HT-29 (cell line): ENCODE results near the gene PREX1. TPM values are rescaled to one million over a fixed set of nuclear protein-coding genes. Genes with fewer than 3 reads are reported as not detected.
"Not testable (repeated sequence)": the region's sequence is repeated elsewhere in the genome, so short reads cannot be mapped to it uniquely, and the experiment has no call there.

Experiments
- DNase-seq: peaks from one replicate; pipeline ENCODE4 v3.0.0-alpha.2; 2015; ENCODE audit warnings: low spot score
- total RNA-seq: library from RNA; depleted of rRNA; stranded (reverse); fragments of >200 nt; shearing (Covaris generic); gene quantifications from 2 replicates; pipeline ENCODE4 v1.2.3, GENCODE V29; 2014

Gene PREX1
- total RNA-seq, 1 experiment from 2014 or later, result 0.31 TPM

DNA sequence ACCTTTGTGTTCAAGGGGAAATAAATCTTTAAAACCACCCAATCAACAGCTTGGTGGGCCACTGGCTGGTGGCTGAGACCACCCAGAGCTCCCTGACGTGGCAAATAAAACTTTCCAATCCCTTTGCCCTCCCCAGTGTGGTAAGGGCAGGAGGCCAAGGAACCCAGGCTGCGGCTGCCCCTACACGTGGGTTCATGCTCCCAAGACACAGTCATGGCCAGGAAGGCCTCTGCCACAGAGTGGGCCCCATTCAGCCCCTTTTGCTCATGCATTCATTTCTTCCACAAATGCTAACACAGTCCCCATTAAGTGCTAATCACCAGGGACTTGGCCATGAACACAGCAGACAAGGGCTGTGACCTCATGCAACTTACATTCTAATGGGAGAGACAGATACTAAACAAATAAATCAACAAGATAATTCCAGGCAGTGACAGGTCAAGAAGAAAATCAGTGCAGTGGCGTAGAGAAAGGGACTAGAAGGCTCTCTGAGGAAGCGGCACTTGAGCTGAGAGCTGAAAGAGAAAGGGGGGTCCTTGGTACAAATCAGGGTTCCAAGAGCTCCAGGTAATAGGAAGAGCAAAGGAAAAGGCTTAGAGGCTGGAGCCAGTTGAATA is 13.8 kb downstream of the PREX1 start:
- DNase-seq, result no peak

DNA sequence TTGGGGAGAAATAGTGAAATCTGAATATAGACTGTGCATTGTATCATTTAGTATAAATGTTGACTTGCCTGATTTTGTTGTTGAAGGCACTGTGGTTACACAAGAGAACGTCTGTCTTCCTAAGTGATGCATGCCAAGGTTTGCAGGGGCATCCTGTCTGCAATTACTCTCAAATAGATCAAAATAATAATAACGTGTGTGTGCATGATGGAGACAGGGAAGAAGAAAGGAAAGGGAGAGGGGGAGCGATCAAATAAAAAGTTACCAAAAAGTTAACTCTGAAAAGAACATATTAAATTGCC is 14.4 kb downstream of the PREX1 start:
- no peak for DNase-seq

DNA sequence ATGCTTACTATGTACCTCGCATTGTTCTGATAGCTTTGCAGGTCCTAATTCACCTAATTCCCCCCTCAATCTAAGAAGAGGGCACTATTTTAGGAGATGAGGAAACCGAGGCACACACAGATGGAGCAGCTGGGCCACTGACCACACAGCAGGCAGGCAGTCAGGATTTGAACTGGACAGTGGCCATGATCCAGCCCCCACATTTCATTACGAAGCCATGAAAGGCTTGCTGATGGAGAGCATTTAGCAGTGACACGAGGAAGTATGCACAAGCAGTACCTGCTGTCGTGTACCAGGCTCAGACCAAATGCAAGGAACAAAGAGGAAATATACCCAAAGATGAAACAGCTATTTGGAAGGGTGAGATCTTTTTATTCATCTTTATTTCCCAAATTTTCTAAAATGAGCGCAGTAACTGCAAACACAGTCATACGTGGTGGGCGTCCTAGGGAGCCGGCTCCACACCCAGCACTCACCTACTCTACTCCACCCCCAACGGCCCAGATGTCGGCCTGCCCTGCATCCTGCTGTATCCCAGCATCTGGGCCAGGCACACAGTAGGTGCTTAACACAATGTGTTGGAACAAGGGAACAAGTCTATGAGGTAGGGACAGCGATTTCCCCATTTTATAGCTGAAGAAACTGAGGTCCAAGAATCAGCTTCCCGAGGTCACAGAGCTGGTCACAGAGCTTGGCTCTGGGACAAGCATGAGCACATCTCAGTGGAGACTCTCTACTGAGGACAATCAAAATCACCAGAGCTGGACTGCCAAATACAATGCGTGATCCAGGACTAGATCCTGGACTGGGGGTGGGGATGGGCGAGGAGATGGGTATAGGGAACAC is 15.0 kb downstream of the PREX1 start:
- DNase-seq, result no peak

DNA sequence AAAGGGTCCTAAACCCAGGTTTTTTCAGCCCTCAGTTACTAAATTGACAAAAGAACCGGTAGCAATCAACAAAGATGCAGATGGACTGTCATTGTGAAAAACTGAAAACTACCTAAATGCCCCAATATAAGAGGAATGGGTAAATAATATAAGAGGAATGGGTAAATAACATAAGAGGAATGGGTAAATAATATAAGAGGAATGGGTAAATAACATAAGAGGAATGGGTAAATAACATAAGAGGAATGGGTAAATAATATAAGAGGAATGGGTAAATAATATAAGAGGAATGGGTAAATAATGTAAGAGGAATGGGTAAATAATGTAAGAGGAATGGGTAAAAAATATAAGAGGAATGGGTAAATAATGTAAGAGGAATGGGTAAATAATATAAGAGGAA is 15.7 kb downstream of the PREX1 start:
- DNase-seq, result not testable (repeated sequence)

DNA sequence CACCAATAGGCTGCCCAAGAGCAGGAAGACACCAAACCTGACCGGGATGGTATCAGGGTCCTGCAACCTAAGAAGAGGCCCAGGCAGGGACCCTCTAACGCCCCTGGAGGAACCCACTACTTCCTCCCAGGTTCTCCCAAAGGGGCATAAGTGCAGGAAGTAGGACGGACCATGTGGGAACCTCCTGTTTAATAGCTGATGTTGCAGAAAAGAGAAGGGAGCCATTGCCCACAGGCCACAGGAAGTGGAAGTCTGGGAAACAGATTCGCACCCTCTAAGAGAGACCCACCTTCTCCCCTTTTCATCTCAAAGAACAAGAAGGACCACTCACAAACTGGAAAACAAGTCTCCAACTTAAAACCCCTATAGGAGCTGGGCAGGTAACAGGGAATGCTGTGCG is 18.1 kb downstream of the PREX1 start:
- DNase-seq, result no peak

DNA sequence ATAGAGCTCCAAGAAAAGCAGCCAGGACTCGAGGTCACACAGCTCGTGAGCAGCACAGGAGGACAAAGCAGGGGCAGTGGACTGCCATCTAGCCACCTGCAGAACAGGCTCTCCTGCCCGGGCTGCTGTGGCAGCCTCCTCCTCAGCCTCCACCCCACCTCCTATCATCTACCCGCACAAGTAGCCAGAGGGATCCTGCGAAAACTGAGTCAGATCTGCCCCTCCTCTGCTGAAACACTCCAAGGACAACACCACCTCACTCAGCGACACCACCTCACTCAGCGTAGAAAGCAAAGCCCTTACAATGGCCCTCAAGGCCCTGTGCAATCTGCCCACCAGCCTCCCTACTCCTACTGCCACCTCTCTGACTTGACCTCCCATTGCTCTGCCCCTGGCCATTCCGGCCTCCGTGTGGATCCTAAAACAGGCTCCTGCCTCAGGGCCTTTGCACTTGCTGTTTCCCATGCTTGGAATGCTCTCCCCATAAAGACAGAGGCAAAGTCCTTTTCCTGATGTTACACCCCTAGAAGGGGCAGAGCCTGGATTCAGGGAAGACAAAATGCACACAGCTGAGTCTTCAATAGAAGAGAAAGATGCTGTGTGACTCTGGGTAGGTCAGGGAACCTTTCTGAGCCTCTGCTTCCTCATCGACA is 19.3 kb downstream of the PREX1 start:
- DNase-seq, result no peak

DNA sequence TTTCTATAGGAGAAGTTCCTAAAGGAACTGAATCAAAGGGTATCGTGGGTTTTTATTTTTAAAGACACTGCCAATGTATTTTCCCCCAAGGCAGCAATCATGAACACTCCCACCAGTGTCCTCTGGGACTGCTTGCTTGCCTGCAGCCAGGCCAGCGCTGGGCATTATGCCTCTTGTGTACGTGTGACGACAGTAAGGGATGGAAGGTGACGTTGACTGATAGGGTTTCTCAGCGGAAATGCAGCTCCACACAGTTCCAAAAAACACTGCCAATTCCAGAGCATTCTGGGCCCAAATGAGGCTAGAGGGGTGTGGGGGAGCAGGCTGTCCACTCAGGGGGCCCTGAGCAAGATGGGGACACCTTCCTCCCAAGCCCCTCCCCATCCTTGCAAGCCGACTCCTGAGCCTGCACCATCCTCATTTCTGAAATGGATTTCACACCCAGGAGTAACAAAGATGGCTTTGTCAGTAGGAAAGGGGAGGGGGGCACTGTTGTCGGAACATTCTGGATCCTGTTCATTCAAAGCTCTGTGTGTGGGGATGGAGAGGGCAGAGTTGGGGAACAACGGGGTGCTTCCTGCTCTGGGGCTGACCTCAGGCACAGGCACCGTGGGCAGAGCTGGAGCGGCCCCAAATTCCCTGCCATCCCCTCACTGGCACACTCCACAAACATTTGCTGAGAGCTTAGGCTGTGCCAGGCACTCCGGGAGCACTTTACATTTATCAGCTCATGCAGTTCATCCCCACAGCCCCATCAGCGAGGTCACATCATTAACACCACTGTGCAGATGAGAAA is 20.0 kb downstream of the PREX1 start:
- no peak for DNase-seq

DNA sequence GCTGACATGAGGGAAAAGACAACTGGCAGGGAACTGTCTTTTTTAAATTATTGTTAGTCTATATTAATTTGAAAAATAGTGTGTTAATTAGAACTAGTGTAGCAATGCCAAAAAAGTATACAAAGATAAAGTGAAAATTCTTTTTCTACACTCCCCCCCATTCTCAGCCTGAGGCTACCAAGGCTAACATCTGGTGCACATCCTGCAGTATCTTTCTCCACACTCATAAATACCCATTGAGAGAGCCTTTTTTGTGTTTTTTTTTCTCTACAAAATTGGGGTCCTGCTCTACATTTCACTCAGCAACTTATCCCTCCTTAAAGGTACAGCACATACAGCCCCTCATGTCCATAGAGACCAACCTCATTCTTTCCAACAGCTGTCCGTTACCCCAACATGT is 20.7 kb downstream of the PREX1 start:
- no peak for DNase-seq

DNA sequence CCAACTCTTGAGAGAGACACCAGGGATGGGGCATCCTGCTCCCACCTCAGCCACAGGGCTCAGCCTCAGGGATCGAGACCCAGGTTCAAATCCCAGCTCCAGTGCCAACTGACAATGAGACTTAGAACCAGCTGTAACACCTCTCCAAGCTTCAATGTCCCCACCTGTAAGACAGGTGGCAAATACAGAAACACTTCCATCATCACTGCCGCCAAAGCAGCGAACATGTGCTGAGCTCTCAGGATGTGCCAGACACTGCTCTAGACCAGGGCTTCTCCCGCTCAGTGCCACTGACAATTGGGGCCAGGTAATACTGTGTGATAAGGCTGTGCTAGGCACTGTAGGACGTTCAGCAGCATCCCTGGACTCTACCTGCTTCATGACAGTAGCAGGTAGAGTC is 22.1 kb downstream of the PREX1 start:
- DNase-seq, result no peak

DNA sequence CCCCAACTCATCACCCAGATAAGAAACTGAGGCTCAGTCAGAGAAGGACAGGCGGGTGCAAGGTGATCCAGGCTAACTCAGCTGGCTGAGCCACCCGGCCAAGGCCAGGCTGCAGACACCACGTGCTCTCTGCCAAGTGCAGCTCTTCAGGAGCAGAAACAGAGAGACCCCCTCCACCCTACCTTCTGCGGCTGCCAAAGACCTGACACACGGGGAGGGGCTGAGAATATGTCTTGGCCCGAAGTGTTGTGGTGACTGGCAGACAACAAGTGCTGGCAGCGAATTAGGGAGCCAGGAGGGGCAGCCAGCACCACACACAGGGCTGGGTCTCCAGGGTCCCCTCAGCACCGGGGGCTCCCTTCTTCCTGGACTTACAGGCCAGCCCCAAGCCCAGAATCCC is 22.5 kb downstream of the PREX1 start:
- DNase-seq, result no peak

DNA sequence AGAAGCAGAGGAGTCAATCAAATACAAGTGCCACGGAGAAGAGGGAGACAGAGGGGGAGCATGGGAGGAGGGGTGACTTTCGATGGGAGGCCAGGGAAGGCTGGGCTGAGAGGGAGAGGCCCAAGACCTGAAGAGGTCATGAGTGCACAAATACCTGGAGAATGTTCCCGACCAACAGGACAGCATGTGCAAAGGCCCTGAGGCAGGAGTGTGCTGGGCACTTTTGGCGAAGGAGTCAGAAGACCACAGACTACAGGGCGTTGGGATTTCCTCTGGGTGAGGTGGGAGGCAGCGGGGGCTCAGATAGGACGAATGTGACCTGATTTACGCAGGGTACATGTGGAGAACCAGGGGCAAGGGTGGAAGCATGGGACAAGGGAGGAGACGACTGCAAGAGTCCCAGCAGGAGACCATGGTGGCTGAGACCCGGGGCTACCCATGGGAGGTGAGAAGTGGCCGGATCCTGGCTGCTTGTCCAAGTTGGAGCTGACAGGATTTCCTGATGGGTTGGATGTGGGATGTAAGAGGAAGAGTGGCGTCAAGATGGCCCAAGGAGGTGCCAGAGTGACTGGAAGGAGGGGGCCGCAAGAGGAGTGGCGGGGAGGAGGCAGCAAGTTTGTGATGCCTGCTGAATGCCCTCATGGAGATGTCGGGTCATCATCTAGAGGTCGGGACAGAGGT is 23.4 kb downstream of the PREX1 start:
- no peak for DNase-seq

DNA sequence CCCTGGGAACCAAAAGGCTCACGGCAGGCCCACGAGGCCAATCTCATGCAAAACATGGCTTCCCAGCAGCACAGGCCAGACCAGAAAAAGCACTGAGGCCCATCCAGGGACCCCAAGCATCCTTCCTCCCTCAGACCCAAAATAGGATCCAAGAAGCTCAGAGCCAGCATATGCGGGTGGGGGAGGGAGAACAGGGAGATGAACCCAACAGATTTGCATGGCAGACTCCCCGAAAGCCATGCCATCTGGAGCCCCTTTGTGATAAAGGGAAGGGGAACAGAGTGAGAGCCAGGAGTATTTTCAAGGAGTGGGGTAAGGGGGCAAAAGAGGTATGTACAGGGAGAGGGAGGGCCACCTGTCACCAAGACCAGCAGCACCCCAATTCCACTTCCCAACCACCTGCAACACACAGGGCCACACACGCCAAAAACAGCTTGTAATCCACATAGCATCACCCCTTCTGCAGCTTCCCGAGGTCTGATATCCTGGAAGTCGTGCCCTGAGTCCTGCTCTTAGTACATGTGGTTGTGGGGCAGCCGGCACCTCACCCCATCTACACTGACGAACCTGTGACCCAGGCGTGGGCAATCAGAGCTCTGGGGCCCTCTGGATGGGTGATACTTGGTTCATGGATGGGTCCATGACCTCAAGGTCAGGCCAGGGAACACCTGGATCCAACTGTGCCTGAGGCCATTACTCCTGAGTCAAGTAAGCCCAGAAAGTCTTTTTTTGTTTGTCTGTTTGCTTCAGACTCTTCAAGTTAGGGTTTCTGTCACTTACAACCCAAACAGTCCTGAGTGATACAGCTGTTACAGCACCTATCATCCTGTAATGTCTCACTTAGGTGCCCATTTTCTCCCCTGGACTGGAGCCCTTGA is 24.4 kb downstream of the PREX1 start:
- DNase-seq, result no peak

DNA sequence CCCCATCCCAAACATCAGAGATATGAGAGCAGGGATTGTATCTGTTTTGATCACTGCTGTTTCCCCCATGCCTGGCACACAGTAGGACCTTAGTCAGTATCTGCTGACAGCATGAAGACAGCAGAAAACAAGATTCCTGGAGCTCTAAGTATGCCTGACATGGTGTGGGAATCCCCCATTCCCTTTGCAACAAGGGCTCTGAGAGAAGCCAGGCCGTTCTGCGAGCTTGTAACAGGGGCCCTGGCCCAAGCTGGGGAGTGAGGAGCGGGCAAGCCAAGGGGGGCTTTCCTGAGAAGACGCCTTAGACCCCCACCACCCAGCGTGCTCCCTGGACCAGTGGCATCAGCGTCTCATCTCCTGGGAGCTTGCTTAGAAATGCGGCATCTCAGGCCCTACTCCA is 25.2 kb downstream of the PREX1 start:
- no peak for DNase-seq

DNA sequence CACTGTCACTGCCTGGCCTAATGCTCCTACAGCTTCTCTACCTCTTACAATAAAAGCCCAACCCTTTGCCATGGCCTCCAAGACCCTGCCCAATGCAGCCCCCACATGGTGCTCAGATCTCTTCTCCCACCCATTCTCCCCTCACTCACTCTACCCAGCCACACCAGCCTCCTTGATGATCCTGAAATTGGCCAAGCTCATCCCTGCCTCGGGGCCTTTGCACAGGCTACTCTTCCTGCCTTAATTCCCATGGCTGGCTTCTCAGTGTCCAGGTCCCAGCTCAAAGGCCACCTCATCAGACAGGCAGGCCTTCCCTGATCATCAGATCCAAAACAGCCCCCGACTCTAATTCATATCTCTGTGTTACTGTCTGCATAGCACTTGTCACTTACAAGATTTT is 25.6 kb downstream of the PREX1 start:
- no peak for DNase-seq

DNA sequence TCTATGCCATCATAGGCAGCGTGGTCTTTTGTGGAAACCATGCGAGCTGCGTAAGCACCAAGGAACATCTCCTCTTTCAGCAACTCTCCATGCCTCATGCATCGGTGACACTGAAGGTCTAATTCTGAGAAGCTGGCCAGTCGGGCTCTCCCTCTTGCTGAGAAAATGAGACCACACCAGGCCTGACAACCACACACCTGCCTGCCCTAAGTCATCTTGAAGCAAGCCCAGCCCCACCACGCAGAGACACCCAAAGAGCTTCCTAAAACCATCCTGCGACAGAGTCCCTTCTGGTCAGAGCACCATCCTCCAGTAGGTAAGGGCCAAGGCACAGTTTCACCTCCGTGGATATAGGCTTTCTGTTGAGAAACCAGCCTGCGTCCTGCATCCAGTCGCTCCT is 26.6 kb downstream of the PREX1 start:
- no peak for DNase-seq

DNA sequence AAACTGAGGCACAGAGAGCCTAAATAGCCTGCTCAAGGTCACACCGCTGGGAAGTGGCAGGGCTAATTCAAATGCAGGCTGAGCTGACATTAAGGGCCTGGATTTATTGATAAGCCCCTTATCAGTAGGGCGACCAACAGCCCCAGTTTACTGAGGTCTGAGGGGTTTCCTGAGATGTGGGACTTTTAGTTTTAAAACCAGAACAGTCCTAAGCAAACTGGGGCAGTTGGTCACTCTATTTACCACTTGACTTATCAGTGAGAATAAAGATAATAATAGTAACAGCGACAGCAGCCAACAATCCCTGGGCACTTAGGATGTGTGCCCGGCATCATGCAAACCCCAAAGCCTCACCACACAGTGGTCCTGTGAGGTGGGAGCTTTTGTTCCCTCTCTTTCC is 27.6 kb downstream of the PREX1 start:
- DNase-seq, result no peak

DNA sequence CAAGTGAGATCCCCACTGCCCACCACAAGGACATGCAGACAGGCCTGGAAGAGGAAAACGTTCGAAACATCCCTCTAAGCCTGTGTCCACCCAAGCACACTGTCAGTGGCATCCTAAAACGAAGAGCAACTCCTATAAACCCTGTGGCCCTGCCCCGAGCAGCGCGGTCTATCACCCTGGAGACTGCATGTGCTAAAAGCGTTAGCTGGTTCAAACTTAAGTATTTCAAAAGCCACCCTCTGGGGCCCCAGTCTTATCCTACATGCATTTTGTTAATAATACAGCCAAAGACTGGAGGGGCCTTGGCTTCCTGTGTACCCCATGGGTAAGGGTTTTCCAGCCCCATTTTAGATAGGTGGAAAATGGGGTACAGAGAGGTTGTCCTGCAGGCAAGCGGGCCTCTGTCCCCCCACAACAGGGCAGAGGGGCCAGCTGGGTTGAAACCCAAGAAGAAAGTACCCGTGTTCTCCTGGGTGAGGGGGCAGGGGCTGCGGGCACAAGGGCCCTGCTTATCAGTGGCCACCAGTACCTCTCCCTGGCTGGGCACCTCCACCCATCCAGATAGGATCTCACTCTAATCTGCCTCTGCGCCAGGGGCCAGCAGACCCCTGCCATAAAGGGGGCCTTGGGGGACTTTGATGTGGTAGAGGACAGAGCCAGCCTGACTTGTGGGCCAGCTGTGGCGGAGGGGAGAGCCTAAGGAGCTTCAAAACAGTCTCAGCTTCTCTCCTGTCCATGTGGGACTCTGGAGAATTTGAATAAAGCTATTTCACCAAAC is 28.3 kb downstream of the PREX1 start:
- DNase-seq, result no peak

DNA sequence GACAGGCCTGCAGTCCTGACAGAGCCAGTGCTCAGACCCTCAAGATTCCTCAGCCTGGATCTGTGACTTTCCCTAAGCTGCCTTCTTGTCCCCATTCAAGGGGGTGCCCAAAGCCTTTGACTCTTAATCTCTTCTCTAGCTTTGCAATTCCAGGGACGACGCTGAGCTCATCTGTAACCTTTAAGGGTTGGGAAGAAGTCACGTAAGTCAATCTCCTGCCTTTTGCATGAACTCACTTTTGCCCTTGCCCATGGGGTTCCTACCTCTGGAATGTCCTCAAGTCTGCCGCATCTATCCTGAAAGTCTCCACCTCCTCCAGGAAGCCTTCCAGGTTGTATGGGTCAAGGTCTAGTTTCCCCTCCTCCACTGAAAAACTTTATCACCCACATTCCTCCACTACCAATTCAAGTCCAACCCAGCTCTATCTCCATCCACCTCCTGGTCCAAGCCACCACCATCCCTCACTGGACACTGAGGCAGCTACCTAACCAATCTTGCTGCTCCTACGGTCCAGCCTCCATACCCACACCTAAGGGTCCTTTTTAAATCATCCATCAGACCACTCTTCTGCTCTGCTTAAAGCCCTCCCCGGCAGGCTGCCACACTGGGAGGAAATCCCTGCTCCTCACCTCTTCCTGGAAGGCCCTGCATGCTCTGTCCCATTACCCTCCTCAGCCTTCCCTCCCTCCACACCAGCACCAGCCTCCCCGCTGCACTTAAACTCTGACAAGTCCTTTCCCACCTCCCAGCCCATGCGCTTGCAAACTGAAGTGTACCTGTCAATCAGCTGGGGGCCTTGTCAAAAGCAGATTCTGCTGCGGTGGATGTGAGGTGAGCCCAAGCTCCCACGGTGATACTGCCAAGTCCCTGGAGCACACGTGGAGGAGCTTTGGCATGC is 29.7 kb downstream of the PREX1 start:
- no peak for DNase-seq
